Naive thymus-derived CD4-positive, alpha-beta T cell (primary cell): ENCODE results near the gene ELAVL4. TPM values are rescaled to one million over a fixed set of nuclear protein-coding genes. Genes with fewer than 3 reads are reported as not detected.

Experiments used
- ATAC-seq: fragments of 150-1000 bp; cut with Tn5 transposase; 2 replicates; pipeline ENCODE4 v1.10.0; 2021; ENCODE audit warnings: mild to moderate bottlenecking, moderate library complexity
- CTCF ChIA-PET: fragments of 350-600 bp; sonication (Branson Sonifier 250); formaldehyde crosslinking; loops from one replicate; lab custom pipeline; 2021; ENCODE audit warnings: antibody characterized with exemption; lab: Charles Lee
- POLR2A ChIA-PET: fragments of 350-600 bp; sonication (Branson Sonifier 250); formaldehyde crosslinking; loops from one replicate; lab custom pipeline; 2021; ENCODE audit warnings: antibody characterized with exemption, inconsistent platforms; lab: Charles Lee
- DNase-seq, 9 donors: peaks; one replicate each; pipeline versions ENCODE4 v3.0.0 to v3.0.0-alpha.2; 2020 to 2022; ENCODE audit warnings: mixed read lengths in 1 of 9
- H3K27ac ChIP-seq: one replicate; pipeline ENCODE4 v1.7.0; 2013; ENCODE audit warnings: mild to moderate bottlenecking, low read depth, low read length, moderate library complexity
- H3K27me3 ChIP-seq, 2 donors: one replicate each; pipeline ENCODE4 v1.7.0; 2013; ENCODE audit warnings: low read length in 2 of 2, mild to moderate bottlenecking in 2 of 2, moderate library complexity in 2 of 2; ENCODE audit not compliant: control insufficient read depth in 2 of 2, insufficient read depth in 2 of 2
- H3K36me3 ChIP-seq, 3 experiments: 1 replicate in 2 of 3; 2 replicates in 1 of 3; pipeline ENCODE4 v1.7.0; 2013; ENCODE audit warnings: low read length in 3 of 3, mild to moderate bottlenecking in 3 of 3, moderate library complexity in 1 of 3; ENCODE audit not compliant: insufficient read depth in 3 of 3, control insufficient read depth in 2 of 3
- H3K4me1 ChIP-seq, 2 donors: one replicate each; pipeline ENCODE4 v1.7.0; 2013; ENCODE audit warnings: low read length in 2 of 2, mild to moderate bottlenecking in 2 of 2, moderate library complexity in 1 of 2; ENCODE audit not compliant: control insufficient read depth in 2 of 2, insufficient read depth in 2 of 2
- H3K4me3 ChIP-seq: 2 replicates; pipeline ENCODE4 v1.7.0; 2013; ENCODE audit warnings: mild to moderate bottlenecking, low read length
- H3K9me3 ChIP-seq, 3 experiments: 1 replicate in 2 of 3; 2 replicates in 1 of 3; pipeline ENCODE4 v1.7.0; 2013; ENCODE audit warnings: low read length in 3 of 3; ENCODE audit not compliant: control insufficient read depth in 2 of 3
- H3K27ac Mint-ChIP-seq, 9 donors: one replicate each; pipeline ENCODE4 v1.8.0; 2020 to 2022; ENCODE audit warnings: mixed read lengths in 9 of 9, mild to moderate bottlenecking in 8 of 9, moderate library complexity in 5 of 9, inconsistent platforms in 2 of 9
- H3K27me3 Mint-ChIP-seq, 5 donors: one replicate each; pipeline ENCODE4 v1.8.0; 2021 to 2022; ENCODE audit warnings: mixed read lengths in 5 of 5, mild to moderate bottlenecking in 1 of 5
- H3K36me3 Mint-ChIP-seq, 5 donors: one replicate each; pipeline ENCODE4 v1.8.0; 2020 to 2022; ENCODE audit warnings: mixed read lengths in 5 of 5, mild to moderate bottlenecking in 3 of 5, inconsistent platforms in 1 of 5
- H3K4me1 Mint-ChIP-seq, 7 donors: one replicate each; pipeline ENCODE4 v1.8.0; 2020 to 2022; ENCODE audit warnings: mixed read lengths in 7 of 7, mild to moderate bottlenecking in 3 of 7, inconsistent platforms in 1 of 7
- H3K4me3 Mint-ChIP-seq, 10 donors: one replicate each; pipeline ENCODE4 v1.8.0; 2020 to 2022; ENCODE audit warnings: mild to moderate bottlenecking in 10 of 10, mixed read lengths in 10 of 10, moderate library complexity in 6 of 10, inconsistent platforms in 2 of 10
- H3K9me3 Mint-ChIP-seq, 11 donors: one replicate each; pipeline ENCODE4 v1.8.0; 2020 to 2022; ENCODE audit warnings: mixed read lengths in 11 of 11, mild to moderate bottlenecking in 4 of 11, inconsistent platforms in 1 of 11, moderate library complexity in 1 of 11
- intact Hi-C, 2 donors: fragments of 100-400 bp; cut with micrococcal nuclease; formaldehyde crosslinking; loops; one replicate each; pipeline ENCODE4 v1.15.1; 2023
- polyA plus RNA-seq, 2 donors: library from polyadenylated mRNA; unstranded; fragments of 300-500 nt; fragmentation: Illumina TruSeq; gene quantifications; one replicate each; pipeline ENCODE4 v1.2.3, GENCODE V29; 2021
- total RNA-seq, 6 experiments: library from RNA in 5 of 6; stranded (reverse) in 5 of 6; gene quantifications; 1 replicate in 5 of 6; 2 replicates in 1 of 6; pipeline ENCODE4 v1.2.3 and lab custom pipeline; 2021 to 2026

ELAVL4 gene
- total and polyA plus RNA-seq, 7 experiments from 2014 or later, result 0.76 TPM; not detected in 6

- Histone ChIP-seq H3K27ac (no peak overlapping the region), H3K27me3 (peaks cover 0 to 3% of the 10 kb centered on the region in 2 donors), H3K4me1 (no peaks in the 10 kb centered on the region), H3K36me3 (no peaks in the 10 kb centered on the region), H3K4me3 (no peak overlapping the region), H3K9me3 (no peaks in the 10 kb centered on the region)
- H3K27ac Mint-ChIP-seq, result no peak overlapping the region
- H3K9me3 Mint-ChIP-seq, result peaks cover 0 to 4% (median 0%) of the 10 kb centered on the region in 11 donors
- no peak for ATAC-seq
- peaks cover 10 to 35% (median 18%) of the 10 kb centered on the region in 5 donors for H3K27me3 Mint-ChIP-seq
- no peaks in the 10 kb centered on the region for H3K36me3 Mint-ChIP-seq
- ChIA-PET POLR2A (no interaction called here), CTCF (no interaction called here)
- no peaks in the 10 kb centered on the region for H3K4me1 Mint-ChIP-seq
- intact Hi-C loops, result no loop called here
- H3K4me3 Mint-ChIP-seq, result no peak overlapping the region
- DNase-seq, result no peak
Observed at GRCh38 chr1:50103615-50104081, 5.1 kb upstream of the ELAVL4 start.

GRCh38 chr1:50105433-50105832 lies 3.3 kb upstream of the ELAVL4 start:
- peaks cover 1 to 3% of the 10 kb centered on the region in 2 donors for H3K27me3 ChIP-seq
- H3K27me3 Mint-ChIP-seq, result peaks cover 19 to 48% (median 36%) of the 10 kb centered on the region in 5 donors
- H3K9me3 Mint-ChIP-seq, result peaks cover 0 to 9% (median 0%) of the 10 kb centered on the region in 11 donors
- no peak overlapping the region for H3K27ac Mint-ChIP-seq
- POLR2A ChIA-PET, result no interaction called here
- CTCF ChIA-PET, result no interaction called here
- H3K9me3 ChIP-seq, result no peaks in the 10 kb centered on the region
- H3K36me3 Mint-ChIP-seq, result no peaks in the 10 kb centered on the region
- no peak overlapping the region for H3K4me3 ChIP-seq
- H3K4me1 Mint-ChIP-seq, result peaks cover 8 to 15% (median 14%) of the 10 kb centered on the region in 7 donors
- intact Hi-C loops, result no loop called here
- H3K4me3 Mint-ChIP-seq, result no peak overlapping the region
- DNase-seq (no peak), ATAC-seq (no peak)
- no peaks in the 10 kb centered on the region for H3K36me3 ChIP-seq
- no peak overlapping the region for H3K27ac ChIP-seq
- H3K4me1 ChIP-seq, result peaks cover 0 to 5% of the 10 kb centered on the region in 2 donors

GRCh38 chr1:50106095-50106761 lies 2.5 kb upstream of the ELAVL4 start:
- H3K4me1 ChIP-seq, result peaks cover 3 to 5% of the 10 kb centered on the region in 2 donors
- no peak overlapping the region for H3K27ac ChIP-seq
- no peaks in the 10 kb centered on the region for H3K36me3 ChIP-seq
- no peak overlapping the region for H3K4me3 ChIP-seq
- Mint-ChIP-seq H3K27ac (no peak overlapping the region), H3K9me3 (peaks cover 0 to 9% (median 0%) of the 10 kb centered on the region in 11 donors), H3K4me1 (peaks cover 8 to 23% (median 21%) of the 10 kb centered on the region in 7 donors), H3K27me3 (peaks cover 27 to 51% (median 43%) of the 10 kb centered on the region in 5 donors), H3K4me3 (no peak overlapping the region), H3K36me3 (no peaks in the 10 kb centered on the region)
- intact Hi-C loops, result no loop called here
- H3K27me3 ChIP-seq, result peaks cover 3 to 4% of the 10 kb centered on the region in 2 donors
- no peaks in the 10 kb centered on the region for H3K9me3 ChIP-seq
- no peak for DNase-seq
- CTCF ChIA-PET, result no interaction called here
- ATAC-seq, result no peak
- POLR2A ChIA-PET, result no interaction called here

GRCh38 chr1:50109116-50109515 lies 396 bp downstream of the ELAVL4 start:
- peaks cover 0 to 4% of the 10 kb centered on the region in 2 donors for H3K27me3 ChIP-seq
- no peak overlapping the region for H3K4me3 ChIP-seq
- peak overlapping the region in 1 of 9 donors; percentile 8 for H3K27ac Mint-ChIP-seq
- ChIA-PET CTCF (no interaction called here), POLR2A (no interaction called here)
- H3K9me3 Mint-ChIP-seq, result peaks cover 0 to 9% (median 0%) of the 10 kb centered on the region in 11 donors
- peaks cover 8 to 23% (median 21%) of the 10 kb centered on the region in 7 donors for H3K4me1 Mint-ChIP-seq
- DNase-seq (no peak), ATAC-seq (no peak)
- no peak overlapping the region for H3K27ac ChIP-seq
- peak overlapping the region in 8 of 10 donors; percentile 51 to 89 (median 74) for H3K4me3 Mint-ChIP-seq
- H3K36me3 Mint-ChIP-seq, result no peaks in the 10 kb centered on the region
- intact Hi-C loops, result no loop called here
- peaks cover 3 to 5% of the 10 kb centered on the region in 2 donors for H3K4me1 ChIP-seq
- no peaks in the 10 kb centered on the region for H3K36me3 ChIP-seq
- peaks cover 51 to 69% (median 55%) of the 10 kb centered on the region in 5 donors for H3K27me3 Mint-ChIP-seq
- H3K9me3 ChIP-seq, result no peaks in the 10 kb centered on the region

- DNase-seq, result peak in 5 of 9 donors; percentile 7 to 46 (median 31)
- peaks cover 0 to 4% of the 10 kb centered on the region in 2 donors for H3K27me3 ChIP-seq
- H3K4me3 ChIP-seq, result no peak overlapping the region
- Mint-ChIP-seq H3K27me3 (peaks cover 49 to 72% (median 60%) of the 10 kb centered on the region in 5 donors), H3K27ac (peak overlapping the region in 5 of 9 donors; percentile 4 to 79 (median 10)), H3K4me1 (peaks cover 8 to 23% (median 21%) of the 10 kb centered on the region in 7 donors), H3K36me3 (no peaks in the 10 kb centered on the region), H3K9me3 (peaks cover 0 to 9% (median 0%) of the 10 kb centered on the region in 11 donors), H3K4me3 (peak overlapping the region; percentile 39 to 89 (median 70))
- H3K36me3 ChIP-seq, result no peaks in the 10 kb centered on the region
- H3K27ac ChIP-seq, result no peak overlapping the region
- POLR2A ChIA-PET, result no interaction called here
- intact Hi-C loops, result no loop called here
- ATAC-seq, result peak; percentile 73
- H3K9me3 ChIP-seq, result no peaks in the 10 kb centered on the region
- peaks cover 3 to 5% of the 10 kb centered on the region in 2 donors for H3K4me1 ChIP-seq
- CTCF ChIA-PET, result no interaction called here
Observed at GRCh38 chr1:50109647-50110075, 941 bp downstream of the ELAVL4 start.

- H3K27me3 Mint-ChIP-seq, result peaks cover 51 to 74% (median 60%) of the 10 kb centered on the region in 5 donors
- no peak overlapping the region for H3K4me3 ChIP-seq
- CTCF ChIA-PET, result no interaction called here
Observed at GRCh38 chr1:50110151-50110550, 1.4 kb downstream of the ELAVL4 start.

More at GRCh38 chr1:50110151-50110550, 1.4 kb downstream of the ELAVL4 start:
- H3K36me3 ChIP-seq, result no peaks in the 10 kb centered on the region
- DNase-seq (no peak), ATAC-seq (no peak)
- Mint-ChIP-seq H3K9me3 (peaks cover 0 to 9% (median 0%) of the 10 kb centered on the region in 11 donors), H3K36me3 (no peaks in the 10 kb centered on the region), H3K4me1 (peaks cover 8 to 23% (median 21%) of the 10 kb centered on the region in 7 donors), H3K27ac (peak overlapping the region in 4 of 9 donors; percentile 4 to 79 (median 12)), H3K4me3 (peak overlapping the region; percentile 39 to 89 (median 70))
- H3K4me1 ChIP-seq, result peaks cover 3 to 5% of the 10 kb centered on the region in 2 donors
- no peaks in the 10 kb centered on the region for H3K9me3 ChIP-seq
- POLR2A ChIA-PET, result no interaction called here
- intact Hi-C loops, result no loop called here
- H3K27ac ChIP-seq, result no peak overlapping the region
- H3K27me3 ChIP-seq, result peaks cover 0 to 4% of the 10 kb centered on the region in 2 donors
